OCI-LY7 (cell line): Measurements from ENCODE around the gene MARK3. TPM values are rescaled to one million over a fixed set of nuclear protein-coding genes. Genes with fewer than 3 reads are reported as not detected.

Experiments
- BruUV-seq: library from RNA; stranded (reverse); fragments of 400-500 nt; replicated peaks from 2 replicates; lab custom pipeline; 2021; lab: Mats Ljungman, UMichigan
- CTCF ChIA-PET: fragments of 300-600 bp; sonication (Branson Sonifier 250); formaldehyde crosslinking; loops from one replicate; lab custom pipeline; 2022; ENCODE audit warnings: antibody characterized with exemption; ENCODE audit not compliant: unreplicated experiment; lab: Charles Lee
- POLR2A ChIA-PET: fragments of 300-600 bp; sonication (Branson Sonifier 250); formaldehyde crosslinking; loops from one replicate; lab custom pipeline; 2022; ENCODE audit warnings: antibody characterized with exemption; lab: Charles Lee
- DNase-seq: peaks from one replicate; pipeline ENCODE4 v3.0.0-alpha.2; 2015; ENCODE audit warnings: low spot score
- H2AFZ ChIP-seq: fragments of 200-600 bp; sonication (generic), shearing (Covaris generic); 2 replicates; pipeline ENCODE4 v1.6.1; 2014; ENCODE audit warnings: mild to moderate bottlenecking, antibody characterized with exemption, low read length, moderate library complexity
- H3K27ac ChIP-seq: fragments of 200-600 bp; sonication (generic); 2 replicates; pipeline ENCODE4 v1.5.1; 2014; ENCODE audit warnings: mixed run types, low read depth, mild to moderate bottlenecking, moderate library complexity, low read length, inconsistent platforms; ENCODE audit not compliant: poor library complexity, severe bottlenecking
- H3K36me3 ChIP-seq: fragments of 200-600 bp; sonication (generic); 2 replicates; pipeline ENCODE4 v1.6.1; 2014; ENCODE audit warnings: mild to moderate bottlenecking, antibody characterized with exemption, low read length, moderate library complexity, mixed read lengths; ENCODE audit not compliant: insufficient read depth
- H3K4me1 ChIP-seq: fragments of 200-600 bp; sonication (generic); 2 replicates; pipeline ENCODE4 v1.5.1; 2014; ENCODE audit warnings: mild to moderate bottlenecking, low read length; ENCODE audit not compliant: insufficient read depth, poor library complexity, severe bottlenecking
- H3K4me2 ChIP-seq: fragments of 200-600 bp; sonication (generic); 2 replicates; pipeline ENCODE4 v1.6.1; 2014; ENCODE audit warnings: mild to moderate bottlenecking, low read length
- H3K4me3 ChIP-seq: fragments of 200-600 bp; sonication (generic); 2 replicates; pipeline ENCODE4 v1.5.1; 2014; ENCODE audit warnings: mild to moderate bottlenecking, low read depth, low read length; ENCODE audit not compliant: poor library complexity, severe bottlenecking
- H3K79me2 ChIP-seq: fragments of 200-600 bp; sonication (generic); 2 replicates; pipeline ENCODE4 v1.6.1; 2016; ENCODE audit warnings: low read depth, mild to moderate bottlenecking, low read length, moderate library complexity, mixed read lengths; ENCODE audit not compliant: insufficient read depth
- H3K9me2 ChIP-seq: fragments of 200-600 bp; sonication (generic); 2 replicates; pipeline ENCODE4 v1.6.1; 2016; ENCODE audit warnings: mild to moderate bottlenecking, low read length, mixed read lengths; ENCODE audit not compliant: insufficient read depth
- H3K9me3 ChIP-seq: fragments of 200-600 bp; sonication (generic); 2 replicates; pipeline ENCODE4 v1.6.1; 2014; ENCODE audit warnings: mild to moderate bottlenecking, mixed run types, low read length, mixed read lengths
- H4K20me1 ChIP-seq: fragments of 200-600 bp; sonication (generic); 2 replicates; pipeline ENCODE4 v1.6.1; 2014; ENCODE audit warnings: mild to moderate bottlenecking, antibody characterized with exemption, low read length, moderate library complexity, mixed read lengths; ENCODE audit not compliant: insufficient read depth
- CTCF ChIP-seq: fragments of 200-600 bp; sonication (generic); conservative IDR thresholded peaks from 2 replicates; pipeline ENCODE4 v1.5.1; 2014; ENCODE audit warnings: mild to moderate bottlenecking, antibody characterized with exemption, low read length, moderate library complexity, mixed read lengths
- EZH2phosphoT487 ChIP-seq: fragments of 200-600 bp; sonication (generic); IDR thresholded peaks from 2 replicates; pipeline ENCODE4 v1.6.1; 2018; ENCODE audit warnings: low read depth, borderline replicate concordance, mild to moderate bottlenecking, mixed run types, antibody characterized with exemption, low read length, moderate library complexity, mixed read lengths
- intact Hi-C: fragments of 100-400 bp; cut with micrococcal nuclease; formaldehyde crosslinking; loops from one replicate; pipeline ENCODE4 v1.10.0; 2022; ENCODE audit not compliant: unreplicated experiment
- total RNA-seq, 2 experiments: library from RNA; depleted of rRNA in 1 of 2; stranded (reverse); fragments of >200 nt in 1 of 2; shearing (Covaris generic) in 1 of 2; gene quantifications; 2 replicates each; pipeline ENCODE4 v1.2.3, GENCODE V29; 2014 to 2022

MARK3 gene
- total RNA-seq, 2 experiments from 2014 or later: 70.8 to 83.6 TPM

GRCh38 chr14:103456167-103456835 lies 71.1 kb downstream of the MARK3 start:
- no peak for DNase-seq
- Histone ChIP-seq H3K4me2 (no peak overlapping the region), H2AFZ (no peak overlapping the region), H3K9me3 (no peaks in the 10 kb centered on the region), H4K20me1 (no peaks in the 10 kb centered on the region), H3K36me3 (peaks cover 32% of the 10 kb centered on the region), H3K27ac (no peak overlapping the region), H3K9me2 (no peaks in the 10 kb centered on the region), H3K79me2 (no peaks in the 10 kb centered on the region), H3K4me1 (no peaks in the 10 kb centered on the region), H3K4me3 (no peak overlapping the region)
- ChIA-PET CTCF (no interaction called here), POLR2A (no interaction called here)
- TF ChIP-seq EZH2phosphoT487: no peak
- TF ChIP-seq CTCF: no peak
- intact Hi-C loops: no loop called here
- no TSS peak for BruUV-seq

GRCh38 chr14:103460415-103460814 lies 75.2 kb downstream of the MARK3 start:
- Histone ChIP-seq H4K20me1 (no peaks in the 10 kb centered on the region), H2AFZ (no peak overlapping the region), H3K9me2 (no peaks in the 10 kb centered on the region), H3K79me2 (no peaks in the 10 kb centered on the region), H3K4me3 (no peak overlapping the region), H3K4me2 (no peak overlapping the region), H3K27ac (no peak overlapping the region), H3K4me1 (no peaks in the 10 kb centered on the region), H3K36me3 (peaks cover 54% of the 10 kb centered on the region), H3K9me3 (no peaks in the 10 kb centered on the region)
- ChIA-PET CTCF (no interaction called here), POLR2A (interaction anchor here (0.6 to 1.6 kb wide), 7 partner anchors 11 to 417 kb away, joined by 3 to 4 read pairs (median 3); no protein-coding TSS in a partner anchor)
- TF ChIP-seq CTCF (no peak), EZH2phosphoT487 (no peak)
- BruUV-seq: no TSS peak
- intact Hi-C loops: no loop called here
- no peak for DNase-seq

- BruUV-seq: no TSS peak
- Histone ChIP-seq H3K4me2 (no peak overlapping the region), H3K79me2 (no peaks in the 10 kb centered on the region), H4K20me1 (no peaks in the 10 kb centered on the region), H3K9me2 (no peaks in the 10 kb centered on the region), H3K27ac (no peak overlapping the region), H3K36me3 (peaks cover 67% of the 10 kb centered on the region), H3K4me3 (no peak overlapping the region), H3K9me3 (no peaks in the 10 kb centered on the region), H2AFZ (no peak overlapping the region), H3K4me1 (no peaks in the 10 kb centered on the region)
- CTCF ChIA-PET: no interaction called here
- intact Hi-C loops: no loop called here
- no peak for TF ChIP-seq EZH2phosphoT487
- TF ChIP-seq CTCF: no peak
- POLR2A ChIA-PET: no interaction called here
- DNase-seq: no peak
Observed at GRCh38 chr14:103463149-103463548, 77.9 kb downstream of the MARK3 start.
